PC-9 (cell line): ENCODE data around the gene PRDM12. TPM values are rescaled to one million over a fixed set of nuclear protein-coding genes. Genes with fewer than 3 reads are reported as not detected.

Experiments used
- BruUV-seq: library from RNA; stranded (reverse); fragments of 400-500 nt; replicated peaks from 2 replicates; lab custom pipeline; 2021; lab: Mats Ljungman, UMichigan
- CTCF ChIA-PET: fragments of 300-600 bp; sonication (Branson Sonifier 250); formaldehyde crosslinking; loops from one replicate; lab custom pipeline; 2022; ENCODE audit warnings: antibody characterized with exemption; lab: Charles Lee
- POLR2A ChIA-PET: fragments of 300-600 bp; sonication (Branson Sonifier 250); formaldehyde crosslinking; loops from one replicate; lab custom pipeline; 2022; ENCODE audit warnings: antibody characterized with exemption; ENCODE audit not compliant: unreplicated experiment; lab: Charles Lee
- DNase-seq, 2 experiments: peaks; one replicate each; pipeline versions ENCODE4 v3.0.0 to v3.0.0-alpha.2; 2015 to 2022; ENCODE audit warnings: mixed read lengths in 1 of 2
- H2AFZ ChIP-seq: fragments of 200-600 bp; sonication (generic); 2 replicates; pipeline ENCODE4 v1.8.1; 2017; ENCODE audit warnings: antibody characterized with exemption
- H3F3A ChIP-seq: fragments of 200-600 bp; sonication (generic); 2 replicates; pipeline ENCODE4 v1.8.1; 2017; ENCODE audit warnings: antibody characterized with exemption, mild to moderate bottlenecking, low read depth; ENCODE audit not compliant: insufficient read depth
- H3K27ac ChIP-seq: fragments of 200-600 bp; sonication (generic); 2 replicates; pipeline ENCODE4 v1.6.1; 2016; ENCODE audit warnings: mixed run types
- H3K27me3 ChIP-seq: fragments of 200-600 bp; sonication (generic); 2 replicates; pipeline ENCODE4 v1.6.1; 2016; ENCODE audit warnings: low read depth, mixed run types; ENCODE audit not compliant: insufficient read depth
- H3K36me3 ChIP-seq: fragments of 200-600 bp; sonication (generic); 2 replicates; pipeline ENCODE4 v1.6.1; 2016; ENCODE audit warnings: low read depth, mixed run types
- H3K4me1 ChIP-seq: fragments of 200-600 bp; sonication (generic); replicated peaks from 2 replicates; pipeline ENCODE4 v1.6.1; 2016; ENCODE audit warnings: mixed run types; ENCODE audit not compliant: insufficient read depth
- H3K4me2 ChIP-seq: fragments of 200-600 bp; sonication (generic); 2 replicates; pipeline ENCODE4 v1.6.1; 2017; ENCODE audit warnings: mixed run types
- H3K4me3 ChIP-seq: fragments of 200-600 bp; sonication (generic); 2 replicates; pipeline ENCODE4 v1.6.1; 2016; ENCODE audit warnings: mixed run types
- H3K79me2 ChIP-seq: fragments of 200-600 bp; sonication (generic); 2 replicates; pipeline ENCODE4 v1.6.1; 2017; ENCODE audit warnings: low read depth, mixed run types
- H3K9me2 ChIP-seq: fragments of 200-600 bp; sonication (generic); 2 replicates; pipeline ENCODE4 v1.8.1; 2017; ENCODE audit warnings: mild to moderate bottlenecking; ENCODE audit not compliant: insufficient read depth
- H3K9me3 ChIP-seq: fragments of 200-600 bp; sonication (generic); 2 replicates; pipeline ENCODE4 v1.8.1; 2016; ENCODE audit warnings: low read depth; ENCODE audit not compliant: insufficient read depth
- H4K20me1 ChIP-seq: fragments of 200-600 bp; sonication (generic); 2 replicates; pipeline ENCODE4 v1.8.1; 2017; ENCODE audit not compliant: insufficient read depth
- CTCF ChIP-seq: fragments of 200-600 bp; sonication (generic); conservative IDR thresholded peaks from 2 replicates; pipeline ENCODE4 v1.6.1; 2017; ENCODE audit warnings: mixed run types, antibody characterized with exemption, mild to moderate bottlenecking, moderate library complexity
- EZH2 ChIP-seq: fragments of 200-600 bp; sonication (generic); IDR thresholded peaks from 2 replicates; pipeline ENCODE4 v1.8.0; 2017; ENCODE audit warnings: antibody characterized with exemption, low read depth
- intact Hi-C: fragments of 100-400 bp; cut with micrococcal nuclease; formaldehyde crosslinking; loops from one replicate; pipeline ENCODE4 v1.10.0; 2022; ENCODE audit not compliant: unreplicated experiment
- total RNA-seq: library from RNA; stranded (reverse); gene quantifications from 2 replicates; pipeline ENCODE4 v1.2.3, GENCODE V29; 2021

PRDM12 gene
- total RNA-seq, 1 experiment from 2014 or later = 0.46 TPM

- Histone ChIP-seq H2AFZ (no peak overlapping the region), H3K27me3 (no peaks in the 10 kb centered on the region; the same call in 1 of the 2 replicates), H3K4me1 (peaks cover 4% of the 10 kb centered on the region), H3K9me3 (no peaks in the 10 kb centered on the region), H3K9me2 (no peaks in the 10 kb centered on the region), H3K4me3 (no peak overlapping the region), H3F3A (no peaks in the 10 kb centered on the region), H3K4me2 (no peak overlapping the region), H3K36me3 (no peaks in the 10 kb centered on the region), H3K27ac (no peak overlapping the region), H3K79me2 (no peaks in the 10 kb centered on the region), H4K20me1 (no peaks in the 10 kb centered on the region)
- no peak for TF ChIP-seq CTCF
- TF ChIP-seq EZH2 = no peak
- BruUV-seq = no TSS peak
- ChIA-PET CTCF (interaction anchor here (0.7 kb wide), 1 partner anchor 85 kb away, joined by 3 read pairs; no protein-coding TSS in a partner anchor), POLR2A (no interaction called here)
- no peak for DNase-seq
- intact Hi-C loops = no loop called here
These were observed 12.9 kb downstream of the PRDM12 start for GRCh38 chr9:130677252-130677651.

DNA sequence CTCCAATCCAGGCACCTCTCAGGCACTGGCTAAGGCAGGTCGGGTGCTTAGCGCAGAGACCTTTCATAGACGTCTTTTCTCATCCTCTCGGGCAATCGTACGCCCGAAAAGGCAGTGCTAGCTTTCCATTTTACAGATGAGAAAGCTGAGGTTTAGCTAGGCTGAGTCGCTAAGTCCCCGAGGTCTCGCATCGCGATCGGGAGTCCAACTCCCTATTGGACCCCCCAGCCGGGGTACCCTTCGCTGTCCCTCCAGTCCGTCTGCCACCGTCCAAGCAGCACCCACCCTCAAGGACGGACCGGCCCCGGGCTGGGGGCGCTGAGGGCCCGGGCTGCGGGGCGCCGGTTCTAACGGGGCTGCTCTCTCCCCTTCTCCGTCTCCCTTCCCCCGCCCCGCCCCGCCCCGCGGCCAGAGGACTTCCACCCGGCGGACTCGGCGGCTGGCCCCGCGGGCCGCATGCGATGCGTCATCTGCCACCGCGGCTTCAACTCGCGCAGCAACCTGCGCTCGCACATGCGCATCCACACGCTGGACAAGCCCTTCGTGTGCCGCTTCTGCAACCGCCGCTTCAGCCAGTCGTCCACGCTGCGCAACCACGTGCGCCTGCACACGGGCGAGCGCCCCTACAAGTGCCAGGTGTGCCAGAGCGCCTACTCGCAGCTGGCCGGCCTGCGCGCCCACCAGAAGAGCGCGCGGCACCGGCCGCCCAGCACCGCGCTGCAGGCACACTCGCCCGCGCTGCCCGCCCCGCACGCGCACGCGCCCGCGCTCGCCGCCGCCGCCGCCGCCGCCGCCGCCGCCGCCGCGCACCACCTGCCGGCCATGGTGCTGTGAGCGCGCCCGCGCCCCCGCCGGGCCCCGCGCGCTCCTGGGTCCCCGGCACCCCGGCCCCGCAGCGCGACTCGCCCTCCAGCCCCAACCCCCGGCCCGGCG lies 16.7 kb downstream of the PRDM12 start:
- POLR2A ChIA-PET = no interaction called here
- no peak overlapping the region for H3K27ac ChIP-seq
- H3K27me3 ChIP-seq = no peaks in the 10 kb centered on the region; the same call in 1 of the 2 replicates
- no TSS peak for BruUV-seq
- H3F3A ChIP-seq = peaks cover 4% of the 10 kb centered on the region
- CTCF ChIA-PET = interaction anchor here (0.6 kb wide), 2 partner anchors 223 to 421 kb away, joined by 6 to 9 read pairs; no protein-coding TSS in a partner anchor
- TF ChIP-seq EZH2 (no peak), CTCF (no peak)
- no peaks in the 10 kb centered on the region for H3K36me3 ChIP-seq
- peak overlapping the region; percentile 96; the same call in 1 of the 2 replicates for H2AFZ ChIP-seq
- H3K9me3 ChIP-seq = no peaks in the 10 kb centered on the region
- peak; percentile 78 to 91 for DNase-seq
- no peaks in the 10 kb centered on the region for H3K9me2 ChIP-seq
- H3K4me3 ChIP-seq = peak overlapping the region; percentile 76; the same call in 1 of the 2 replicates
- no peaks in the 10 kb centered on the region for H3K79me2 ChIP-seq
- peak overlapping the region; percentile 84 for H3K4me2 ChIP-seq
- H3K4me1 ChIP-seq = peaks cover 6% of the 10 kb centered on the region
- H4K20me1 ChIP-seq = no peaks in the 10 kb centered on the region
- intact Hi-C loops = loop anchor here (1.0 to 10.0 kb wide), 3 partner anchors 441 to 1039 kb away; partner anchors contain the start of gene ASB6

- Histone ChIP-seq H3K36me3 (no peaks in the 10 kb centered on the region), H3K4me3 (peak overlapping the region; percentile 76), H3K27me3 (no peaks in the 10 kb centered on the region; the same call in 1 of the 2 replicates), H3F3A (peaks cover 4% of the 10 kb centered on the region), H4K20me1 (no peaks in the 10 kb centered on the region), H3K4me2 (peak overlapping the region; percentile 84), H3K79me2 (no peaks in the 10 kb centered on the region), H3K4me1 (peaks cover 6% of the 10 kb centered on the region), H3K9me3 (no peaks in the 10 kb centered on the region), H3K27ac (no peak overlapping the region), H2AFZ (peak overlapping the region; percentile 96), H3K9me2 (no peaks in the 10 kb centered on the region)
- TF ChIP-seq EZH2 = no peak
- no peak for TF ChIP-seq CTCF
- ChIA-PET CTCF (interaction anchor here (0.5 to 1.2 kb wide), 8 partner anchors 28 to 1633 kb away, joined by 3 to 14 read pairs (median 4); no protein-coding TSS in a partner anchor), POLR2A (no interaction called here)
- no TSS peak for BruUV-seq
- intact Hi-C loops = loop anchor here (1.0 to 10.0 kb wide), 5 partner anchors 221 to 1040 kb away; partner anchors contain the start of gene ASB6
- peak in 1 of 2 experiments; percentile 45 for DNase-seq
These were observed 17.5 kb downstream of the PRDM12 start for GRCh38 chr9:130681769-130682420.
